ENCODE data around the gene GDNF.

Gene GDNF

DNA sequence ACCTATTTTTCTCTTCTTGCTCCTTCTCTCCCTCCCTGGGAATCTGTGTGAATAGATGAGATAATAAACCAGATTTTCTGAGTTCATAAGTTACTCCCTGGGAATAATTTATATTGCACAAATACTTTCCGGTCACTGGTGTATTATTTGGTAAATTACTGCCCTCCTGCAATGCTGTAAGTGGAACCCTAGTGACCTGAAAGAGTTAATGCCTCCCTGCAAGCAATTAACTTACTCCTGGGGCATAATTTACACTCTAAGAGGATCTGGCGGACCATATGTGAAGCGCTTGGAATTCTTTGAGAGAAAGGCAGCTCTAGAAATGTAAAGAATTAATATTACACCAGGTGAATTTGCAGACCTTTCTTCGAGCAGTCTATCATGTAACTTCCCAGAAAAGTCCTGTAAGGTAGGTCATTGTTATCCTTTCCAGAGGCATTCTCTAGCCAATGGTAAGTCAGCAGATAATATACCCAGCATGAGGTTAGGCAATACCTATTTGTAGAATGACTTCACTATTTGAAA, 7.0 kb upstream of the GDNF start:
- no peaks in the 10 kb centered on the region for H3K36me3 ChIP-seq (ENCODE audit: insufficient read depth, low read length)
- no peaks in the 10 kb centered on the region for H3K9me3 ChIP-seq (ENCODE audit: low read length)
- H3K4me3 ChIP-seq (ENCODE audit: low read depth, low read length, poor library complexity, severe bottlenecking) = no peak overlapping the region
- no peak overlapping the region for H2AFZ ChIP-seq (ENCODE audit: low read length)
- no peak overlapping the region for H3K9ac ChIP-seq (ENCODE audit: low read length)
- no peaks in the 10 kb centered on the region for H3K79me2 ChIP-seq (ENCODE audit: insufficient read depth, low read length)
- peaks cover 20% of the 10 kb centered on the region for H3K4me1 ChIP-seq (ENCODE audit: insufficient read depth, low read length, severe bottlenecking)
- no peak overlapping the region for H3K27ac ChIP-seq (ENCODE audit: low read depth, low read length, poor library complexity, severe bottlenecking)
- TF ChIP-seq CTCF (IDR thresholded peaks at IDR 0.05; ENCODE audit: low read length) = no peak
- no peak for TF ChIP-seq EZH2 (IDR thresholded peaks at IDR 0.05; ENCODE audit: borderline replicate concordance, low read length)
- H3F3A ChIP-seq (ENCODE audit: insufficient read depth, low read length) = no peaks in the 10 kb centered on the region
- H3K9me2 ChIP-seq (ENCODE audit: low read depth, low read length) = no peaks in the 10 kb centered on the region
- no peaks in the 10 kb centered on the region for H4K20me1 ChIP-seq (ENCODE audit: insufficient read depth, low read length)
- H3K4me2 ChIP-seq (ENCODE audit: low read length) = no peak overlapping the region
- H3K27me3 ChIP-seq (ENCODE audit: insufficient read depth, low read length) = no peaks in the 10 kb centered on the region

- H3K4me2 ChIP-seq (ENCODE audit: low read length) = no peak overlapping the region
Observed at GRCh38 chr5:37844009-37844408, 4.2 kb upstream of the GDNF start.

GRCh38 chr5:37842048-37842447, 2.2 kb upstream of the GDNF start:
- Histone ChIP-seq H3K9ac (ENCODE audit: low read length) (no peak overlapping the region), H2AFZ (ENCODE audit: low read length) (no peak overlapping the region), H3K27ac (ENCODE audit: low read depth, low read length, poor library complexity, severe bottlenecking) (no peak overlapping the region), H3K79me2 (ENCODE audit: insufficient read depth, low read length) (no peaks in the 10 kb centered on the region), H3K9me3 (ENCODE audit: low read length) (no peaks in the 10 kb centered on the region), H4K20me1 (ENCODE audit: insufficient read depth, low read length) (no peaks in the 10 kb centered on the region), H3K27me3 (ENCODE audit: insufficient read depth, low read length) (no peaks in the 10 kb centered on the region), H3F3A (ENCODE audit: insufficient read depth, low read length) (no peaks in the 10 kb centered on the region), H3K36me3 (ENCODE audit: insufficient read depth, low read length) (no peaks in the 10 kb centered on the region), H3K4me1 (ENCODE audit: insufficient read depth, low read length, severe bottlenecking) (no peaks in the 10 kb centered on the region), H3K4me3 (ENCODE audit: low read depth, low read length, poor library complexity, severe bottlenecking) (no peak overlapping the region), H3K9me2 (ENCODE audit: low read depth, low read length) (no peaks in the 10 kb centered on the region), H3K4me2 (ENCODE audit: low read length) (no peak overlapping the region)
- no peak for TF ChIP-seq CTCF (IDR thresholded peaks at IDR 0.05; ENCODE audit: low read length)
- TF ChIP-seq EZH2 (IDR thresholded peaks at IDR 0.05; ENCODE audit: borderline replicate concordance, low read length) = no peak

More at GRCh38 chr5:37844009-37844408, 4.2 kb upstream of the GDNF start:
- no peaks in the 10 kb centered on the region for H3K79me2 ChIP-seq (ENCODE audit: insufficient read depth, low read length)
- H4K20me1 ChIP-seq (ENCODE audit: insufficient read depth, low read length) = no peaks in the 10 kb centered on the region
- no peak overlapping the region for H3K9ac ChIP-seq (ENCODE audit: low read length)
- no peak overlapping the region for H3K27ac ChIP-seq (ENCODE audit: low read depth, low read length, poor library complexity, severe bottlenecking)
- H3K36me3 ChIP-seq (ENCODE audit: insufficient read depth, low read length) = no peaks in the 10 kb centered on the region
- H3K9me3 ChIP-seq (ENCODE audit: low read length) = no peaks in the 10 kb centered on the region
- no peak overlapping the region for H3K4me3 ChIP-seq (ENCODE audit: low read depth, low read length, poor library complexity, severe bottlenecking)
- H3F3A ChIP-seq (ENCODE audit: insufficient read depth, low read length) = no peaks in the 10 kb centered on the region
- H2AFZ ChIP-seq (ENCODE audit: low read length) = no peak overlapping the region
- no peaks in the 10 kb centered on the region for H3K27me3 ChIP-seq (ENCODE audit: insufficient read depth, low read length)
- TF ChIP-seq EZH2 (IDR thresholded peaks at IDR 0.05; ENCODE audit: borderline replicate concordance, low read length) (no peak), CTCF (IDR thresholded peaks at IDR 0.05; ENCODE audit: low read length) (no peak)
- H3K9me2 ChIP-seq (ENCODE audit: low read depth, low read length) = no peaks in the 10 kb centered on the region
- H3K4me1 ChIP-seq (ENCODE audit: insufficient read depth, low read length, severe bottlenecking) = peaks cover 10% of the 10 kb centered on the region
